ENCODE measurements around the gene SLC25A10.
"Not testable (repeated sequence)": the region's sequence is repeated elsewhere in the genome, so short reads cannot be mapped to it uniquely, and the experiment has no call there.

SLC25A10 gene

DNA sequence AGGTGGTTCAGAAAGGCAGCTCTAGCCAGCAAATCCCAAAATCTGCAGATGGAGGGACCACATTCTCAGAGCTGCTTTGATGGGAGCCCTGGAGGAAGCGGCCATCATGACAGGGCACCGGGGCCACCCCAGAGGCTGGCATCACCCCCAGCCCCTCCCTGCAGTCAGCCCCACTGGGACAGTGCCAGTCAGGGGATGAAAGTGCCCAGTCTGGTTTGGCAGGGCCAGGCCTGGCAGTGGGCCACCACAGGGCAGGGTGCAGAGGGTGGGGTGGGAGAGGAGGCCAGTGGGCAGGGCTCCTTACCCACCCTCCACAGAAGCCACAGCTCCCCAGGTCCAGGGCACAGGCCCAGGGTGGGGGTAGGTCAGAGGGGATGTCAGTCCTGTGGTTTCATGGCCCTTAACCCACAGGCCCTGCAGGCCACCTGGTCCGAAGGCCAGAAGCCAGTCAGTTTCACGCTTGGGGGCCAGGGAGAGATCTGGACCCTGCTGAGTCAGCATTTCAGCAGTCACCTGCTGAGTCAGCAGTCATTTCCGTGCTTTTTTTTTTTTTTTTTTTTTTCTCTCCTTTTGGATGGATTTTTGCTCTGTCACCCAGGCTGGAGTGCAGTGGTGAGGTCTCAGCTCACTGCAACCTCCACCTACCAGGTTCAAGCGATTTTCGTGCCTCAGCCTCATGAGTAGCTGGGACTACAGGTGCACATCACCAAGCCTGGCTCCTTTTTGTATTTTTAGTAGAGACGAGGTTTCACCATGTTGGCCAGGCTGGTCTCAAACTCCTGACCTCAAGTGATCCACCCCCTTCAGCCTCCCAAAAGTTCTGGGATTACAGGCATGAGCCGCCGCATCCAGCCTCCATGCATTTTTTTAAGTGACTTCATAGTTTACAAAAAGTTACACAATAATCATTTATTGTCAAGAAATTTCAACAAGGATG, 10.4 kb downstream of the SLC25A10 start:
- no peak for DNase-seq

DNA sequence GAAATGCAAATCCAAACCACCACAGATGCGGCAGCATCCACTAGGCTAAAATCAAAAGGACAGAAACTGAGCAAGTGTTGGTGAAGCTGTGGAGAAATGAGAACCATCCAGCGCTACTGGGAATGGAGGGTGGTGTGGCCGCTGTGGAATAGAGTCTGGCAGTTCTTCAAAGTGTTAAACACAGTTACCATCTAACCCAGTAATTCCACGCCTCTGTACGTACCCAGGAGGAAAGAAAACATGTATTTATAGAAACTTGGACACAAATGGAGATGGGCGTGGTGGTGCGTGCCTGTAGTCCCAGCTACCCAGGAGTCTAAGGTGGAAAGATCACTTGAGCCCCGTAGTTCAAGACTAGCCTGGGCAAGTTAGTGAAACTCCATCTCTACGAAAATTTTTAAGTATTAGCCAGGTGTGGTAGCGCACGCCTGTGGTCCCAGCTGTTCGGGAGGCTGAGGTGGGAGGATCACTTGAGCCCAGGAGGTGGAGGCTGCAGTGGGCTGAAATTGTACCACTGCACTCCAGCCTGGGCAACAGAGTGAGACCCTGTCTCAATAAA, 11.6 kb downstream of the SLC25A10 start:
- no peak for DNase-seq

DNA sequence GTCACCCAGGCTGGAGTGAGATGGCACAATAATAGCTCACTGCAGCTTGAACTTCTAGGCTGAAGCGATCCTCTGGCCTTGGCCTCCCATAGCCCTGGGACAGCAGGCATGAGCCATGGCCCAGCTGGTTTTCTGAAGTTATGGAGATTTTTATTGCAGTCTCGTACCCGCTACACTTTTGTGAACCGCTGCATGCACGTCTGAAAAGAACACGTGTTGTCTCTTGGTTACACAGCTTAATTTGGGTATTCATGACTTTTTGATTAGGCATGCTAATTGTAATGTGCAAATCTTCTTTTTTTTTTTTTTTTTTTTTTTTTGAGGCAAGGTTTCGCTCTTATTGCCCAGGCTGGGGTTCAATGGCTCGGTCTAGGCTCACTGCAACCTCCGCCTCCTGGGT, 13.4 kb downstream of the SLC25A10 start:
- no peak for DNase-seq

DNA sequence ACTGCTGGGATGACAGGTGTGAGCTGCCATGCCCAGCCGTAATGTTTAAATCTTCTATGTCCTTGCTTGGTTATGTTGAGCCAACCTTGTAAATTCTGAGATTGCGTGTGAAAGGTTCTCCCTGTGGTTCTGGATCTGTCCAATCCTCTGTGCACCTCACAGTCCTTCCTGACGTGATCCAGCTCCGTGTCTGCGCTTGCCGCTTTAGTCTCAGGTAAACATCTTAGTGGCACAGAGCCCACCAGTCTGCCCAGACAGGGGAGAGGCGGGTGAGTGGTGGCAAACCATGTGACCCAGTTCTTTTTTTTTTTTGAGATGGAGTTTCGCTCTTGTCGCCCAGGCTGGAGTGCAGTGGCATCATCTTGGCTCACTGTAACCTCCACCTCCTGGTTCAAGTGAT, 13.9 kb downstream of the SLC25A10 start:
- no peak for DNase-seq

DNA sequence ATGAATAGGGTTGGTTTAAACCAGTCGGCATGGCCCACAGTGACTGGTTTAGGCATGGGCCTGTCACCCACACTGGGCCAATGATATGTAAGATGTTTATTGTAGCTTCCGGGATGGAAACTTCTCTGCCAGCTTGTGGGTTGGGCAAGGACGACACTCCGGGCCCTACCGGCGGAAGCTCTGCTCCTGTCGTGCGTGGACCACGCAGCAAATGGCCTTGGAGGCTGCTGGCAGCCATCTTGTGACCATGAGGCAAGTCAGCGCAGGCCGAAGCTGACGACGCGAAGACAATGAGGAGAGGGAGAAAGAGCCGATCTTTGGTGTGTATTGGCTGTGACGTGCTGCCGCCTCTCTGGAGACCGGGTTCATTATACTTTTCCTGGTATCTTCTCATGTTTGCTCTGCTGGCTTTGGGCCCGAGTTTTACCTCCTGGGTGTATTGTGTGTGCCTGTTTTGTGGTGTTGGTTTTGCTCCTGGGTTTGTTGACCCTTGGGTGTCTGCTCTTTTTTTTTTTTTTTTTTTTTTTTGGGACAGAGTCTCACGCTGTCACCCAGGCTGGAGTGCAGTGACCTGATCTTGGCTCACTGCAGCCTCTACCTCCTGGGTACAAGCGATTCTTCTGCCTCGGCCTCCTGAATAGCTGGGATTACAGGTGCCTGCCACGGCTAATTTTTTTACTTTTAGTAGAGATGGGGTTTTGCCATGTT, 15.4 kb downstream of the SLC25A10 start:
- no peak for DNase-seq

DNA sequence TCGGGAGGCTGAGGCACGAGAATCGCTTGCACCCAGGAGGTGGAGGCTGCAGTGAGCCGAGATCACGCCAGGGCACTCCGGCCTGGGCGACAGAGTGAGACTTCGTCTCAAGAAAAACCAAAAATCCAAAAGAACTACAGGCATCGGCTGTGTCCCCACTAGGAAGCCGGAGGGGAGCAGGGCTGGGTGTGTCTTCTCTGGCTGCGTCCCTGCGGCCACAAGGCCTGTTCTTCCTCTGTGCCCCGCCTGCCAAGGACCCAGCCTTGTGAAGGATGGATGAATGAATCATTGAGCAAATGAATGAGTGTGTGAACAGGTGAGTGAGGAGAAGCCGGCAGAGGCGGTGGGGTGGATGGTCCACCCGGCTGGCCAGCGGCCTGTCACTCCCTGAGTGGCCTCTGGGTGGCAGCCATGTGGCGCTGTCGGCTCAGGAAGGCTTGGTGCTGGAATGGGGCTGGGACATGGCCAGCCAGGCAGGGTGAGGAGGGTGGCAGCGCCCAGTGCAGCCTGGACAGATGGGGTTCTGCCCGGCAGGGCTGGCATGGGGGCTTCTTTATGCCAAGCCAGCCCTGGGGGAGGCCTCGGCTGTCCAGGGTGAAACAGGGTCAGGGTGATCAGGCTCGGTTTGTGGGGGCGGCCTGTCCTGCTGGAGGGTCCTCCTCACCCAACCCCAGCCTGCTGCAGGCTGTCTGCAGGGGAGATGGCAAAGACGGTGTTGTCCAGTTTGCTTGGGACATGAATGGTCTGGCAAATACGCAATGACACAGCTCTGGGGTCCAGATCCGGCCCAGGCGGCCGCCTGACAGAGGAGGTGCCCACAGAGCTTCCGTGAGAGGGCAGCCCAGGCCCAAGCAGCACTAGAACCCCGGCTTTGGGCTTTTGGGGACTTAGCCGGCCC, 21.7 kb downstream of the SLC25A10 start:
- peak in 1 of 2 experiments; percentile 37 for DNase-seq

DNA sequence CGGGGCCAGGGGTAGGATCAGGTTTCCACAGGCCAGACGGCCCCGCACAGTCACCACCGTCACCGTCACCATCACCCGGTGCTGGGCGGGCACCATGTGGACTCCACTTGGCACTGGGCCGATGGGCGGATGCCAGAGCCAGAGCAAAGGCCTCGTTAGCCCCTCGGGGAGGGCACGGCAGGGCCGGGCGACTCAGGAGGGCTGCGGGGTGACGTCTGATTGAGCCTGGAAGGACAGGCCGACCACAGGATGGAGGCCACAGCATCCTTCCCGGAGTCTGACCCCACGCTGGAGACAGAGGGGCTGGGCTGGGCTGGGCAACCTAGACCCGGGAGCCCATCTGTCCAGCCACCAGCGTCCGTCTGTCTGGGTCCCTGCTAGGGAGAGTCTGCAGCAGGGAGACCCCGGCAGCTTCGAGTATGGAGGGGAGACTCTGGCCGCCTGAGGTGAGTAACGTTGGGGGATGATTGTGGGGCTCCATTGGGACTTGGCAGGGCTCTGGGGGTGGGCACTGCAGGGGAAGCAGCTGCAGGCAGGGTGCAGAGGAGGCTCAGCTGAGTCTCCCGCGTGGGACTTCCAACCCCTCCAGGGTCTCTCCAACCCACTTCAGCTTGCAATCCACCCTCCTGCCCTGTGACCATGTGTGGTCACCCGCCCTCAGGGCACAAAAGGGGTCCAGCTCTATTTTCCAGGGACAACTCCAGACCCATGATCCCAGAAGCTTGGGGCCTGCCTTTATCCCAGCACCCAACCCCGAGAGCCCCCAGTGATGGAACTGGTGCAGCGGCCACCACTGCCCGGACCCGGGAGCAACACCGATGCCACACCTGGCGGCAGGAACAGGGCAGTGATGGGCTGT, 22.6 kb downstream of the SLC25A10 start:
- no peak for DNase-seq

DNA sequence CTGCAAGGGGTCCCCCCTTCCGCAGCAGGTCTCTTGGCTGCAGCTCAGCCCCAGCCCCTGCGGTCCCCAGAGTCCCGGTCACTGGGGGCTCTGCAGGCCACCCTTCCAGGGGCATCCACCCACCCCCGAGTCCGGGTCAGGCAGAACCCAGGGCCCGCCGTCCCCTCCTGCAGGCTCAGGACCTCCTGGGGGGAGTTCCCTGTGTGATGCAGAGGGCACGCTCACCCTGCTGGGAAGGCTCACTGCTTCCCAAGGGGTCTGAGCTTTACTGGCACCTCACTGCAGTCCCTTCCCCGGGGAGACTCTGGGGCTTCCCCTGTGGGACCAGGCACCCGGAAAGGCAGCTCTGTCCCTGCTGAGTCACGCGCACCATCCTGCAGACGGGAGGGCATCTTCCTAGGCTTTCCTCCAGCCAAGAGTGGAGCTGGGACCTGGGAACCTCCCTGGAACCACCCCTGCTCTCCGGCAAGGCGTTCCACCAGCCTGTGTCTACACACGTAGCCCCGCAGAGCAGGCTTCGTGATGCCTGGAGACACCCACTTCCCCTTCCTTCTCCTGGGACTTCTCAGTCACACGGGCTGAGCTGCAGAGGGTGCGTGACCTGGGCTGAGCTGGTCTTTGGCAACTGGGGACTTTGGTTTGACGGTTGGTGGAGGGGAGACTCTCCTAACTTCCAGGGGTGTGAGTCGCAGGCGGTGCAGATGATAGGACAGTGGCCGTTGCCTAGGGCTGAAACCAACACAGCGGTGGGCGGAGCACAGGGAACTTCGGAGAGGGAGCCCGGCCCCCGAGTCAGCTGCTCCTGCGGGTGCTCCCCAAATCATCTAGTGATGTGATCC, 23.4 kb downstream of the SLC25A10 start:
- DNase-seq: no peak

DNA sequence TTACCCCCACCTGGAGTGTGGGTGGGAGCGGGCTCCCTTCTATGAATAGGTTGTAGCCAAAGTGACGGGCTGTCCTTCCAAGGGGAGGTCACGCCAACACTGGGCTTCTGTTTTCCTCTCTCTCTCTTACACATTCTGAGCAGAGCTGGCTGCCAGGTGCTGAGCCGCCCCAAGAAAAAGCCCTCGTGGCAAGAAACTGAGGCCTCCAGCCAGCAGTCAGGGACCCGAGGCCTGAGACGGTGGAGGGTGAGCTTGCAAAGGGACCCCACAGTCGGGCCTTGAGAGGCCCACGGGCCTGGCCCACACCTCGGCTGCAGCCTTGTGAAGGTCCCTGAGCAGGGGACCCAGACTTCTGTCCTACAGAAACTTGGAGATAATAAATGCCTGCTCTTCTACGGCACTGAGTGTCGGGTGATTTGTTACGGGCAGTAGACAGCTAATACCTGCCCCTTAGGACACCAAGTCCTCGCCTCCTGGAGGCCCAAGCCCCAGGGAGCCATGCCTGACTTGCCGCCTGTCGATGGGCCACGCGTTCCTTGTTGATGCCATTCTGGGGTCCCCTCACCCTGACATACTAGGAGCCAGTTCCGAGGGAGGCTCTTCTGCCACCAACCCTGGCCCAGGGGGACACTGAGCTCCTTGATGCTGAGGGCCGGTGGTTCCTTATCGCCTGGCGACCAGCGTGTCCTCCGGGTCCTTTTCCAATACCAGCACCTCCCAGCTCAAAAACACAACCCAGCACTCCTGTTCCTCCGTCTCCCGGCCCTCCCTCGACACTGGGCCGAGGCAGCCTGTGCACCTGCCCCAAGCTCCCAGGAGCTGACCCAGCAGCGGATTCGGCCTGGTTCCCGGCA, 26.1 kb downstream of the SLC25A10 start:
- no peak for DNase-seq

DNA sequence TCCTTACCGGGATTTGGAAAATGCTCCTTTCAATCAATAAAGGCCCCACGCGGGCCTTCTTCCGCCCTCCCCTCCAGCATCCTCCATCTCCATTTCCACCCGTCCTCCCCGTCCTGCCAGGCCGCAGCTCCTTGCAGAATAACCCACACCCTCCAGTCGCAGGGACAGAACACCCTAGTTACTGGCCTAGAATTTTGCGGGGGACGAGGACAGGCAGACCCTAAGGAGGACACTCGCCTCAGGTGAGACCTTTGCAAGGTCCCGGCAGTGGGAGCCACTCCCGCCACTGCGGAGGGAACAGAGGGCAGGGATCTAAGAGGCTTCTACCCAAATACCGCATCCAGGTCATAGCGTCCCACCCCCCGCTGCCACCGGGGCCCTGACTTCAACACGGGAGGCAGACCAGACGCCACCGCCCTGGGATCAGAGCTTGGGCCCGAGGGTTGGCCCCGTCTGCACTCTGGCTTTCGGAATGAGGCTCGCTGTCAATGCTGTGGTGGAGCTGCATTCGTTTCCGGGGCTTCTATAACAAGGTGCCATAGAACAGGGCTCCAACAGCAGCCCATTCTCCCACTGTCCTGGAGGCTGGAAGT, 26.8 kb downstream of the SLC25A10 start:
- no peak for DNase-seq

DNA sequence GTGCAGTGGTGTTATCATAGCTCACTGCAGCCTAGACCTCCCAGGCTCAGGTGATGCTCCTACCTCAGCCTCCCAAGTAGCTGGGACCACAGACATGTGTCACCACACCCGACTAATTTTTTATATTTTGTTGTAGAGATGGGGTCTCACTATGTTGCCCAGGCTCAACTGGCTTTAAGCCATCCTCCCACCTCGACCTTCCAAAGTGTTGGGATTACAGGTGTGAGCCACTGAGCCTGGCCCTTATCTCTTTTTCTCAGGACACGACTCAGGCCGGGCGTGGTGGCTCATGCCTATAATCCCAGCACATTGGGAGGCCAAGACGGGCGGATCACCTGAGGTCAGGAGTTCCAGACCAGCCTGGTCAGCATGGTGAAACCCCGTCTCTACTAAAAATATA, 27.5 kb downstream of the SLC25A10 start:
- DNase-seq: not testable (repeated sequence)

DNA sequence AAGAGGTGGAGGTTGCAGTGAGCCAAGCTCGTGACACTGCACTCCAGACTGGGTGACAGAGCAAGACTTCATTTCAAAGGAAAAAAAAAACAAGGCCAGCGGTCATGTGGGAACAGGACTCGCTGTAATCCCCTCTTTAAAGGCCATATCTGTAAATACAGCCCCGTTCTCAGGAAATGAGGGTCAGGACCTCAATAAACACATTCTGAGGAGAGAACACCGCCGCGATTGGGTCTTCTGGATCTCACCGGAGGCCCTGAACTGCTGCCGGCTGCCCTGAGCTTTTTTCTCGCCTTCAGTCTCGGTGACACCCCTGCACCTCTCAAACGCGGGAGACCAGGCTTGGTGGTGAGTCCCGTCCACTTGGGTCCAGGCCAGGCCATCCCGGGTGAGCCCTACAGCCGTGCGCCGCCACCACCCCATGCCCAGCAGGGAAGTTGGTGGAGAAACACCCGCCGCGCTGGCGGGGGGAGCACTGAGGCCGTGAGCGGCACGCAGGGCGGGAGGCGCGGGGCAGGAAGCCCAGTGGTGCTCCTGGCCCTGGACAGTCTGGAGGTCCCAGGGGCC, 28.4 kb downstream of the SLC25A10 start:
- DNase-seq: no peak

DNA sequence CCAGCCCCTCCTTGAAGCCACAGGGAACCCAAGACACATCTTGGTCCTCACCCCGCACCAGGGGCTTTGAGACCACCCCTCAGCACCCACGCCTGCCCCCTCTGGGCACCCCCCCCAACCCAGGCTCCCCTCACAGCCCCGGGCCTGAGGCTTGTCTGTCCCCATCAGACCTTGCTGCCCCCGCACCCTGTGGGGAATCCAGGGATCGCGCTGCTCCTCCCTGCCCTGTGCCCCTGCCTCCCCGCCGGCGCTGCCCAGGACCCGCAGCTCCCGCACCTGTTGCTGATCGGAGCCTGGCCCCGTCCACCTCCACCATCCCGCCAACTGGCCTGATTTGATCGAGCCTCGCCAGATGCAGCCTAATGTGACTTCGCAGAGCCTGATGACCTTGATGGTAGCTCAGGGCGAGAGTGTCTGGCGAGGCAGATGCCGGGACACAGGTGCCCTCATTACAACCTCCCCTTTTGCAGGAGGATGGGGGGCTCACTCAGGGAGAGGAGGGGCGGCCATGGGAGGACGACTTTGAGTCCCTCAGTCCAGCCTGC, 29.0 kb downstream of the SLC25A10 start:
- no peak for DNase-seq

DNA sequence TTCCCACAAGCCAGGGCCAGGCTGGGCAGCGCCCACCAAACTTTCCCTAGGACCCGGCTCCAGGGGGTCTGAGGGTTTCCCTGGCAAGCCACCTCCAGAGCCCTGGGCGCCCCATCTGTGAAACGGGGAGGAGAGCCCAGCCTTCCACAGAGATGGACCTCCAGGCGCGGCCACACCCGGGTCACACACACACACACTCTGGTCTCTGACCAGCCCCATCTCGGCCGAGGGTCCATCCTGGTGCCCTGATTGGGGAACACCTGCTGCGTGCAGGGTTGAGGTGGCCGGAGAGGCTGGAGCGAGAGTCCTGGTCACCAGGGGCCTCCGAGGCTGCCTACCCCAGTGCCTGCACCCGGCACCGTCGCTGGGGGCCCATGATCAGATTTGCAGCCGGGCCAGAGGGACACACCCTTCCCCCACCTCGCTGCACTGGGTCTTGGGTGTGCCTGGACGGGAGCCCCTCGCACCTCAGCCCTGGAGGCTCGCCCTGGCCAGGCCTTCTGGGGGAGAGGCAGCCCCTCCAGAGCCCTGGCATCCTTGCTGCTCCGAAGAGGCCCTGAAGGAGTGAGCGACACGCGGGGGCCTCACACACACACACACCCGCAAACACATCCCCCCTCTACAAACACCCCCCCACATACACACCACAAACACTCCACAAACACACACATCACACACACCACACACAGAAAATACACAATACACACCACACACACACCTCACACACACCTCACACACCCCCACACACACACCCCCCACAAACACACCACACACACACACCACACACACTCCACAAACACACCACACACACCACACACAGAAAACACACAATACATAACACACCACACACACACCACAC, 29.7 kb downstream of the SLC25A10 start:
- no peak for DNase-seq
